ENCODE results near the gene ZNF74. TPM values are rescaled to one million over a fixed set of nuclear protein-coding genes. Genes with fewer than 3 reads are reported as not detected.
"Not testable (repeated sequence)": the region's sequence is repeated elsewhere in the genome, so short reads cannot be mapped to it uniquely, and the experiment has no call there.

The ZNF74 gene
- 43.2 TPM for polyA plus RNA-seq (2012; ENCODE audit: insufficient read depth, insufficient read length, low read depth)

- H3K27me3 ChIP-seq = no peaks in the 10 kb centered on the region
- TF ChIP-seq CTCF (IDR thresholded peaks at IDR 0.05; ENCODE audit: low read depth, low read length) = no peak; the same call in 1 of the 2 replicates
- DNase-seq = peak; percentile 91
- no peaks in the 10 kb centered on the region for H3K9me3 ChIP-seq
- no peaks in the 10 kb centered on the region for H3K36me3 ChIP-seq
- peak within 1 kb of the TSS; percentile 75 for H3K4me3 ChIP-seq (ENCODE audit: low read depth, low read length)
- H3K4me1 ChIP-seq = no peaks in the 10 kb centered on the region
Measured at GRCh38 chr22:20393705-20394476, at the start of gene ZNF74. ZNF74 (plus strand) TSS chr22:20394151; CDS start chr22:20394629, 478 bp downstream.

GRCh38 chr22:20346553-20346952, 47.4 kb upstream of the ZNF74 start:
- not testable (repeated sequence) for H3K27me3 ChIP-seq; H3K4me1 ChIP-seq; H3K4me3 ChIP-seq (ENCODE audit: low read depth, low read length); H3K36me3 ChIP-seq; H3K9me3 ChIP-seq; DNase-seq

- not testable (repeated sequence) for DNase-seq; H3K4me1 ChIP-seq; H3K4me3 ChIP-seq (ENCODE audit: low read depth, low read length); H3K27me3 ChIP-seq; H3K9me3 ChIP-seq; H3K36me3 ChIP-seq
Measured at GRCh38 chr22:20352536-20352935, 41.4 kb upstream of the ZNF74 start.

GRCh38 chr22:20354238-20354975, 39.5 kb upstream of the ZNF74 start:
- no peak for DNase-seq
- no peaks in the 10 kb centered on the region for H3K4me1 ChIP-seq
- H3K4me3 ChIP-seq (ENCODE audit: low read depth, low read length) = no peak overlapping the region
- H3K9me3 ChIP-seq = no peaks in the 10 kb centered on the region
- no peak for TF ChIP-seq CTCF (IDR thresholded peaks at IDR 0.05; ENCODE audit: low read depth, low read length)
- H3K36me3 ChIP-seq = no peaks in the 10 kb centered on the region
- no peaks in the 10 kb centered on the region for H3K27me3 ChIP-seq

GRCh38 chr22:20355939-20356636, 37.9 kb upstream of the ZNF74 start:
- DNase-seq; H3K4me1 ChIP-seq; H3K4me3 ChIP-seq (ENCODE audit: low read depth, low read length); H3K27me3 ChIP-seq; H3K9me3 ChIP-seq; H3K36me3 ChIP-seq: not testable (repeated sequence)

GRCh38 chr22:20356906-20357305, 37.0 kb upstream of the ZNF74 start:
- not testable (repeated sequence) for H3K4me3 ChIP-seq (ENCODE audit: low read depth, low read length); H3K36me3 ChIP-seq; H3K27me3 ChIP-seq; DNase-seq; H3K4me1 ChIP-seq; H3K9me3 ChIP-seq

GRCh38 chr22:20357967-20358366, 36.0 kb upstream of the ZNF74 start:
- H3K4me3 ChIP-seq (ENCODE audit: low read depth, low read length); H3K36me3 ChIP-seq; H3K27me3 ChIP-seq; DNase-seq; H3K9me3 ChIP-seq; H3K4me1 ChIP-seq: not testable (repeated sequence)

GRCh38 chr22:20358503-20359239, 35.3 kb upstream of the ZNF74 start:
- H3K4me3 ChIP-seq (ENCODE audit: low read depth, low read length); H3K27me3 ChIP-seq; H3K36me3 ChIP-seq; H3K4me1 ChIP-seq; H3K9me3 ChIP-seq; DNase-seq: not testable (repeated sequence)

- H3K9me3 ChIP-seq; H3K4me3 ChIP-seq (ENCODE audit: low read depth, low read length); H3K27me3 ChIP-seq; H3K36me3 ChIP-seq; DNase-seq; H3K4me1 ChIP-seq: not testable (repeated sequence)
Measured at GRCh38 chr22:20360261-20360660, 33.7 kb upstream of the ZNF74 start.

GRCh38 chr22:20360866-20361751, 32.8 kb upstream of the ZNF74 start:
- not testable (repeated sequence) for H3K4me1 ChIP-seq; H3K4me3 ChIP-seq (ENCODE audit: low read depth, low read length); H3K9me3 ChIP-seq; H3K27me3 ChIP-seq; DNase-seq; H3K36me3 ChIP-seq

- not testable (repeated sequence) for H3K36me3 ChIP-seq; H3K4me3 ChIP-seq (ENCODE audit: low read depth, low read length); H3K27me3 ChIP-seq; H3K4me1 ChIP-seq; DNase-seq; H3K9me3 ChIP-seq
Measured at GRCh38 chr22:20361752-20362229, 32.2 kb upstream of the ZNF74 start.

GRCh38 chr22:20362403-20362802, 31.5 kb upstream of the ZNF74 start:
- not testable (repeated sequence) for H3K9me3 ChIP-seq; H3K4me1 ChIP-seq; H3K4me3 ChIP-seq (ENCODE audit: low read depth, low read length); DNase-seq; H3K27me3 ChIP-seq; H3K36me3 ChIP-seq

All from BE2C (cell line).